ENCODE data around the gene DGCR6L.
"Not testable (repeated sequence)": the region's sequence is repeated elsewhere in the genome, so short reads cannot be mapped to it uniquely, and the experiment has no call there.

Gene DGCR6L

DNA sequence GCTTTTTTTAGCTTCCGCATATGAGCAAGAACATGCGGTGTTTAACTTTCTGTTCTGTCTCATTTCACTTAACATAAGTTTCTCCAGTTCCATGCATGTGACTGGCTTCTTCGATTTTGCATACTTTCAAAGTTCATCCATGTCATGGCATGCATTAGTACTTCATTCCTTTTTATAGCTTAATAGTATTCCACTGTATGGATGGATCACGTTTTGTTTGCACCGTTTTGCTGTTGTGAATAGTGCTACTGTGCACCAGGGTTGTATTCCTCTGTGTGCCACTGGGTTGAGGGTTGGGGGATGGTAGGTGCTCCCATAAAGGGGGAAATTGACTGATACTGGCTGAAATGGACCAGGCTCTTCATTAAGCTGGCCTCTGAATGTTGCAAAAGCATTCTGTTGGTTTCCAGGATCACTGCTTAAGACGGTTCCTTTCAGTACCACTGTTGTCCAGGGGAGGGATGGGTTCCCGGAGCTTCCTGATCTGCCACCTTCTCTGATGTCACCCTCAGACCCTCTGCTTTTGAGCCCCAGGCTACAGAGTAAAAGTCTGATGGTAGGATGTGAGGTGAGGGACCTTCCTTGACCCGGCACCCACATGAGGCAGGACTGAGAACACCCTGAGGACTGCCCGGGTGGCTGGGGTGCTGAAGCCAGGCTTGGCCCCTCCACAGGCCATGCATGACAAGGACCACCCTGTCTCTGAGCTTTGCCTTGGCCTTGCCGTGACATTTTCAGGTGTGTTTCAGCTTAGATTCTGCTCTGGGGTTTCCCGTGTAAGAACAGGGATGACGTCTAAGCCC, 24.4 kb downstream of the DGCR6L start:
- no peak for FAIRE-seq
- DNase-seq (ENCODE audit: insufficient read length, low spot score): no peak

DNA sequence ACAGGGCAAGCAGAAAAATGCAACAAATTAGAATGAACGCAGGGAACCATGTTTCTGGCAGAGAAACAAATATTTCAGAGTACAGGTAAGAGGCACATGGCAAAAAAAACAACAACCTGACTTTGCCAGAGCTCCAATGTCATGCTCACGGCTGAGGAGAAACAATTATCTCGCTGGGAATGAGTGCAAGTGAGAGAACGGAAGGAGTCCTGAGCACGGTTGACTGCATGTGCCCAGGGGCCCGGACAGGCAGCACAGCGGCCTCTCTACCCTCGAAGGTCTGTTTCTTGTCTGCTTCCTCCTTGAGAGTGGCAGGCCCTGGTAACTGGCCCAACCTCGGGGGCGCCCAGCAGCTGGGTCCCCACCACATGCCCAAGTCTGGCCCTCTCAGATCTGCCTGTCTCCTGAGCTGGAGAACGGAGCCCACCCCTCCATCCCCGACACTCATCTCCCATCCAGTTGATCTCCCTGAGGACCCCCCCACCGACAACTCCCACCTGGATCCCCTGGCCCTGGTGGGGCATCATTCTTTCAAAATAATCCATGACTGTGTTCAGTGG, 27.1 kb downstream of the DGCR6L start:
- no peak for DNase-seq (ENCODE audit: insufficient read length, low spot score)
- FAIRE-seq: no peak

DNA sequence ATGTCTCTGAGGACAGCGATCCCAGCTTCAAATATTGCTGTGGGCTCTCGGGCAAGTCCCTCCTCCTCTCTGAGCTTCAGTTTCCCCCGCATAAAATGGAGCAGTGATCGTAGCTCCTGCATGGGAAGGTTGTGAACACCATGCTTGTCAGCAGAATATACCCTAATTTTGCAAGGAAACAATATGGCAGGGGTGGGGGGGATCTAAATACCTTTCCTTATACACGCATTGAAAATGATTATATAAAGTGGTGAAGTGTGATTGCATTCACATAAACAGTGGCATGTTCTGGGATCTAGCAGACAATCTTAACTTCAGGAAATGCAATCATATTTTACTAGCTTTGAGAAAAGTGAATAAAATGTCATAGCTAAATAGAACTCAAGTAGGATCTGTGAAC, 27.8 kb downstream of the DGCR6L start:
- DNase-seq (ENCODE audit: insufficient read length, low spot score): no peak
- FAIRE-seq: no peak

- DNase-seq (ENCODE audit: insufficient read length, low spot score) (no peak), FAIRE-seq (no peak)
Measured at GRCh38 chr22:20291604-20292063, 28.2 kb downstream of the DGCR6L start.

DNA sequence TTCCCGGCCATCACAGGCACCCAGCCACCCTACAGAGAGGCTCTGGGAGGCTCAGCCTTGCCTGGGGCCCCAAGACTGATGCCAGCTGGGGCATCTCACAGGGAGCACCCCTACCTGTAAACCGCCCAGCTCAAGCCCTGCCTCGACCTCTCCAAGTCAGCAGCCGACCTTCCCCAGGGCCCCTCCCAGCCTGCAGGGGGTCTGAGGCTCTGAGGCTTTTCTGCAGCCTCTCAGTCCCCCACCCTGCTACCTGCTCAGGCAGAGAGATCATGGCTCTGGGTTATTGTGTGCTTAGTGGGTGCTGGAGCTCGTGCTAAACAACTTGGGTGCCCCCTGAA, 28.6 kb downstream of the DGCR6L start:
- FAIRE-seq: no peak

DNA sequence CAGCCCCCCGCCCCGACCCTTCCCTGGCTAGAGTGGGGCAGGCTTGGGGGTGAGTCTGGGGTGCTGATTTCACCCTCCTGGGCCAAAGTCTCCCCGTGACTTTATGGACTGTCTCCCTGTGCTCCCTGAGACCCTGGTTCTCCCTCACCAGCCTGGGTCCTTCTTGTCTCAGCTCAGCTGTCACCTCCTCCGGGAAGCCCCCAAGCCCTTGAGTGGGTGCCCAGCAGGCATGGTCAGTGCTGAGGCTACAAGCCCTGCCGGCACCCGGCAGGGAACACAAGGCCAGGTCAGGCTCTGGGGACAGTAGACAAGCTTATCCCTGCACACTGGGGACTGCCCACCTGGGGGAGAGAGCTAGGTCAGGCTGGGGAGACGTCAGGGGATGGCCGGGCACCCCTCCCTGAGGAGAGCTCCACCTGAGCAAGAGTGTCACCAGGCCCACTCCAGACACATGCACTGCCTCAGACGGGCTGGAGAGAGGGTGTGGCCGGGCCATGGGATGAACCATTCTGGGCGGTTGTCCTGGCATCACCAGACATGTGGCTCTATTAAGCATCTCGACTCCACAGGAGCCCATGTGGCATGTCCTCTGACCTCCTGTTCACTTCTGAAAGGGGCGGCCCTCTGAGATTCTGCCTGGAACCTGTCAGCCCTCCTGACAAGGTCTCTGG, 29.1 kb downstream of the DGCR6L start:
- no peak for DNase-seq (ENCODE audit: insufficient read length, low spot score)
- FAIRE-seq: no peak

More for the DNA sequence above, 28.6 kb downstream of the DGCR6L start:
- DNase-seq (ENCODE audit: insufficient read length, low spot score): no peak

GRCh38 chr22:20290045-20290392, 29.8 kb downstream of the DGCR6L start:
- DNase-seq (ENCODE audit: insufficient read length, low spot score): no peak
- FAIRE-seq: no peak

DNA sequence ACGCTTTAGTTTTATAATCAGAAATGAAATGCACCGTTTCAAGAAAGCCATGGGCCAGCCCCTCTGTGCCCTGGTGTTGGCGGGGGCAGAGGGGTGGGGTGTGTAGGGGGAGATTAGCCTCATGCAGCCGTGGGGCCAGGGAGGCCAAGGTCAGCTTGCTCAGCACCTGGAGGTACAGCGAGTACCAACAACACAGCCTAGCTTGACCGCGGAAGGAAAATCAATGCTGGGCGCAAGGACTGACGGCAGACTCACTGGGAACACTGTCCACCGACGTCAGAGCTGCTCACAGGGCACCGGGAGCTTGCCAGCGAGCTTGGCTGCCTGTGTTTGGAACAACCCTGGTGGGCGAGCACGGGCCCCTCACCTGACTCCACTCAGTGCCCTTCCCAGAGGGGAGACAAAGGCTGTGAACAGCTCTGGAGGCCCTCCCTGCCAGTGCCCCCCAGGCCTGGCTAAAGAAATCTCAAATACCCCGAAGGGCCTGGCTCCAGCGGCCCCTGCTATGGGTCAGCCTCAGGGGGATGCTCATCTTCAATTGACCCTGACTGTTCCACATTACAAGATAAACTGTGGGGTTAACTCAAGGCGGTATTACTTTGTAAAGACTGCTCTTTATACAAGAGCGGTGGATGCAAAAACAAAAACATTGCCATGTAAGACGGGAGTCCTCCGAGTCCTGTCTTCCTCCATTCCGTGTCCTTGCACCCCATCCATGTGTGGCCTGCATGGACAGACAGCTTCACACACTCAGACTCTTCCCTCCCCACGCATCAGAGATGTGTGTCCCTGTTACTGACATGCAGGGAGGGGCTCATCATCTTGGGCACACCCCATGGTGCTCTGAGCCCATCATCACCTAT, 30.4 kb downstream of the DGCR6L start:
- FAIRE-seq; DNase-seq (ENCODE audit: insufficient read length, low spot score): not testable (repeated sequence)

DNA sequence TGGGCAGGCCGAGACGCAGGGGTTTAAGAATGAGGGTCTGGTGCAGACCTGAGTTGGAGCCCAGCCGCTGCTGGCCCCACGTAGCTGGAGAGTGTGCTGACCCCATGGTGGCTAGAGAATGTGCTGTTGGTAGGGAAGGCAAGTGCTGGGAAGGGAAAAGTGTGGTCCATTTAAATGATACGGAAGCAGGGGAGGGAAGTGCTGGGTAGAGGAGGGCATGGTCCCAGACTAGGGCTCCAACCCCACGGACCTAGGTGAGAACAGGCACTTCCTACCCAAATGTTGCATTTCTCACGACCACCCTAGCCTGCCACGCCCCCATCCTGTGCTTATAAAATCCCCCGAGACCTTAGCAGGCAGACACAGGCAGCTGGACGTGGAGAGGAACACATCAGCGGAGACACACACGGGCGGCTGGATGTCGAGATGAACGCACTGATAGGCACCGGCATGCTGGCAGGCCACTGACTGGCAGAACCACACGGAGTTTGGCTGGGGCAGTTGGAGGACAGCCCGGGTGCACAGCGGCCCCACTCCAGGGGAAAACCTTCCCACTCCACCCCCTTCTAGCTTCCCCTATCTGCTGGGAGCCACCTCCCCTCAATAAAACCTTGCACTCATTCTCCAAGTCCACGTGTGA, 33.0 kb downstream of the DGCR6L start:
- not testable (repeated sequence) for DNase-seq (ENCODE audit: insufficient read length, low spot score); FAIRE-seq

DNA sequence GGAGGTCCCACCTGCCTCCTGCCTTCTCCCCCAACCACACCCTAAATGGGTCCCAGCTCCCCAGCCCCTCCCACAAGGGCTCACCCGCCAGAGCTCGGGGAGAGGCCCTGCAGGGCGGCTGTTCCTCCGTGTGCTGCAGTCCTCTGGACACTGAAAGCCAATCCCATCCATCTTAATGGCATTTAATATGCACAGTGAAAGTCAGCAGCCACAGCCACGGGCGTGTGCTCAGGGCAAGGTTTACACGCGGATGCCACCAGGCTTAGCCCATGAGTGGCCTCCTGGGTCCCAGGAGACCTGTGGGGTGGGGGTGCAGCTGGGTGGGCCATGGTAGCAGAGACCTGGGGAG, 33.6 kb downstream of the DGCR6L start:
- DNase-seq (ENCODE audit: insufficient read length, low spot score); FAIRE-seq: not testable (repeated sequence)

DNA sequence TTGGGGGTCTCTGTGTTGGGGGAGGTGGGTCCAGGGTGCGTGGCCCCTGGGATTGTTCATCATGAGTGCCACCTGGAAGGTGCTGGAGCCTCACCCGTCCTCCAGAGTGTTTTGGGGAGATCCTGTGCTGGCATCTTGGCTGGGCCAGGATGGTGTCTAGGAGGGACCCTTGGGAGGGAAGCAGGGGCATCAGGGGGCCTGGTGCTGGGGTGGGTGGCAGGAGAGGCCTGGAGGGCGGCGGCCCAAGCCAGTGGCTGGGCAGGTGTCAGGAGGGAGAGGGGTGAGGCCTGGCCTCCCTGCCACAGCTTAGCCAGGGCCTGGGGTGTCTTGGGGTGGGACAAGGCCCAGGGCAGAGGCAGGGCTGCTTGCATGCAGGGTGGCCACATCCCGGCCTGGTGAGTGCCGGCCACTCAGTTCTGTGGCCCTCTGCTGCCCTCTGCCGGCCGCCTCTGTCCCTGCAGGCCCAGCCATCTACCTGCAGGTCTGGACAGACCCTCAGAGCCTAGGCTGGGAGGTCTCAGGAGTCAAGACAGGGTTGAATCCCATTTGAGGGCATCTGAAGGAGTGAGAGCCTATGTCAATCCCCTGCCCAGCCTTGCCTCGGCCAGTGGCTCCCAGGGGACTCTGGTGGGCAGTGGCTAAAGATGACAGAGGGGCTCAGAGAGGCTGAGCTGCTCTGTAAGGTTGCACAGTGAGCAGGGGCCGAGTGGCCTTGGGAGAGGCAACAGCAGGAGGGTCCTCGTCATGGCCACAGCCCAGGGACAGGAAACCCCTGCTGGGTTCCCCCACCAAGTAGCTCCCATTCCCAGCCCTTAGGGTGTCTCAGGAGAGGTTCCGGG, 34.2 kb downstream of the DGCR6L start:
- peak; percentile 93 for FAIRE-seq
- DNase-seq (ENCODE audit: insufficient read length, low spot score): peak; percentile 78

- no peak for DNase-seq (ENCODE audit: insufficient read length, low spot score)
- FAIRE-seq: no peak
Measured at GRCh38 chr22:20284471-20285086, 35.3 kb downstream of the DGCR6L start.

GRCh38 chr22:20283674-20284066, 36.2 kb downstream of the DGCR6L start:
- FAIRE-seq (no peak), DNase-seq (ENCODE audit: insufficient read length, low spot score) (no peak)

- no peak for DNase-seq (ENCODE audit: insufficient read length, low spot score)
- FAIRE-seq: no peak
Measured at GRCh38 chr22:20282901-20283673, 36.8 kb downstream of the DGCR6L start.

GRCh38 chr22:20281891-20282290, 38.0 kb downstream of the DGCR6L start:
- FAIRE-seq (no peak), DNase-seq (ENCODE audit: insufficient read length, low spot score) (no peak)

- FAIRE-seq: not testable (repeated sequence)
Measured at GRCh38 chr22:20281473-20281872, 38.4 kb downstream of the DGCR6L start.

DNA sequence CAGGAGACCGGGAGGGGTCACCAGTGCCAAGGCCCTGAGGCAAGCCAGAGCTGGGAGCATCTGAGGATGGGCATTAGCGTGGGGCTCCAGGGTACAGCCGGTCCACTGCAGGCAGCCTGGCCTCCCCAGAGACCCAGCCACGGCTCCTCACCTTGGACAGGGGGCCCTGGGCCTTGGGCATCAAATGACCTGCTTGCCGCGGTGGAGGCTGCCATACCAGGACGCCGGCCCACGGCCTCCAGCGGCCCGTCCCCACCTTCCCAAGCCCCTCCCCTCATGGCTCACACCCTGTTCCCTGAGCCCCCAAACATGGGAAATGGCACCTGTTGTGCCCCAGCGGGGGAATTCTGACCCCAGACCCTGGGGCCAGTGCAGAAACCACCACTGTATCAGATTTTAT, 39.0 kb downstream of the DGCR6L start:
- no peak for FAIRE-seq
- no peak for DNase-seq (ENCODE audit: insufficient read length, low spot score)

More at GRCh38 chr22:20281473-20281872, 38.4 kb downstream of the DGCR6L start:
- DNase-seq (ENCODE audit: insufficient read length, low spot score): not testable (repeated sequence)

- DNase-seq (ENCODE audit: insufficient read length, low spot score); FAIRE-seq: not testable (repeated sequence)
Measured at GRCh38 chr22:20280163-20280562, 39.7 kb downstream of the DGCR6L start.

Measured in GM19239 (cell line).